Measurements from ENCODE around the gene ZNF526.
"Not testable (repeated sequence)": the region's sequence is repeated elsewhere in the genome, so short reads cannot be mapped to it uniquely, and the experiment has no call there.

ZNF526 gene

DNA sequence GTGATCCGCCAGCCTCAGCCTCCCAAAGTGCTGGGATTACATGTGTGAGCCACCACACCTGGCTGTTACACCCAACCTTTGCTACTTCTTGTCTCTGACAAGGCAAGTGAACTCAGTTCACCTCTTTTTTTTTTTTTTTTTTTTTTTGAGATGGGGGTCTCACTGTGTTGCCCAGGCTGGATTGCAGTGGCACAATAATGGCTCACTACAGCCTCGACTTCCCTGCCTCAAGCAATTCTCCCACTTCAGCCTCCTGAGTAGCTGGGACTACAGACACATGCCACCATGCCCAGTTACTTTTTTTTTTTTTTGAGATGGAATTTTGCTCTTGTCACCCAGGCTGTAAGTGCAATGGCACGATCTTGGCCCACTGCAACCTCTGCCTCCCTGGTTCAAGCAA, 37.7 kb downstream of the ZNF526 start:
- DNase-seq (ENCODE audit: low read depth in 2 of 2), result not testable (repeated sequence)

- DNase-seq (ENCODE audit: low read depth in 2 of 2), result no peak
Measured at GRCh38 chr19:42261763-42262162, 41.7 kb downstream of the ZNF526 start.

- DNase-seq (ENCODE audit: low read depth in 2 of 2), result not testable (repeated sequence)
Measured at GRCh38 chr19:42266105-42266504, 46.0 kb downstream of the ZNF526 start.

- DNase-seq (ENCODE audit: low read depth in 2 of 2), result not testable (repeated sequence)
Measured at GRCh38 chr19:42266928-42267603, 47.0 kb downstream of the ZNF526 start.

- DNase-seq (ENCODE audit: low read depth in 2 of 2), result no peak
Measured at GRCh38 chr19:42267644-42268141, 47.6 kb downstream of the ZNF526 start.

GRCh38 chr19:42268142-42268703, 48.1 kb downstream of the ZNF526 start:
- peak; percentile 98 to 99 for DNase-seq (ENCODE audit: low read depth in 2 of 2)

GRCh38 chr19:42268704-42269477, 48.8 kb downstream of the ZNF526 start, which contains the start of gene CIC:
CIC (plus strand) TSS chr19:42269252; CDS start chr19:42271784, 2,532 bp downstream.
- DNase-seq (ENCODE audit: low read depth in 2 of 2), result peak; percentile 100

- DNase-seq (ENCODE audit: low read depth in 2 of 2), result no peak
Measured at GRCh38 chr19:42269478-42270345, 49.6 kb downstream of the ZNF526 start.

GRCh38 chr19:42270346-42271044, 50.4 kb downstream of the ZNF526 start:
- DNase-seq (ENCODE audit: low read depth in 2 of 2), result no peak

DNA sequence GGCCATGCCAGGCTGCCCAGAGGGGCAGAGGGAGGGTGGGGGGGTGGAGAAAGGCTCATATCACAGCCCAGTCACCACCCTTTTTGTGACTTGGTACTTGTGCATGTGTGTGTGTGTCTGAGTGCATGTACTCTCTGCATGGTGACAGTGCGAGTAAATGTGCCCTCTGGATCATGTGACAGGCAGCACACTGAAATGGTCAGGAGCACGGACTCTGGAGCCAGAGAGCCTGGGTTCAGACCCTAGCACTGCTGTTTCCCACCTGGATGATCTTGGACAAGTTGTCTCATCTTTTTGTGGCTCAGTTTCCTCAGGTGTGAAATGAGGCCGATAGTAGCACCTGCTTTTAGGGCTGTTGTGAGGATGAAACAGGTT, 50.9 kb downstream of the ZNF526 start:
- no peak for DNase-seq (ENCODE audit: low read depth in 2 of 2)

DNA sequence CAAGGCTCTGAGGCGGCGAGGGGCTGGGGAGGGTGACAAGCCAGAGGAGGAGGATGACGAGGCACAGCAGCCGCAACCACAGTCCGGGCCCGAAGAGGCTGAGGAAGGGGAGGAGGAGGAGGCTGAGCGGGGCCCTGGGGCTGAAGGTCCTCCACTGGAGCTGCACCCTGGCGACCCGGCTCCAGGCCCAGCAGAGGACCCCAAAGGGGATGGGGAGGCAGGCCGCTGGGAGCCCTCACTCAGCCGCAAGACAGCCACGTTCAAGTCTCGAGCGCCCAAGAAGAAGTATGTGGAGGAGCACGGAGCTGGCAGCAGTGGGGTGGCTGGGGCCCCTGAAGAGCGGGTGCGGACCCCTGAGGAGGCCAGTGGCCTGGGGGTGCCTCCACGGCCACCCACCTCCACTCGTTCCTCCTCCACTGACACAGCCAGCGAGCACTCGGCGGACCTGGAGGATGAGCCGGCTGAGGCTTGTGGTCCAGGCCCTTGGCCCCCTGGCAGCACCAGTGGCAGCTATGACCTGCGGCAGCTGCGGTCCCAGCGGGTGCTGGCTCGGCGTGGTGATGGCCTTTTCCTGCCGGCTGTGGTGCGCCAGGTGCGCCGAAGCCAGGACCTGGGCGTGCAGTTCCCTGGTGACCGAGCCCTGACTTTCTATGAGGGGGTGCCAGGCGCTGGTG, 51.9 kb downstream of the ZNF526 start:
- DNase-seq (ENCODE audit: low read depth in 2 of 2), result no peak

- no peak for DNase-seq (ENCODE audit: low read depth in 2 of 2)
Measured at GRCh38 chr19:42272535-42272897, 52.4 kb downstream of the ZNF526 start.

DNA sequence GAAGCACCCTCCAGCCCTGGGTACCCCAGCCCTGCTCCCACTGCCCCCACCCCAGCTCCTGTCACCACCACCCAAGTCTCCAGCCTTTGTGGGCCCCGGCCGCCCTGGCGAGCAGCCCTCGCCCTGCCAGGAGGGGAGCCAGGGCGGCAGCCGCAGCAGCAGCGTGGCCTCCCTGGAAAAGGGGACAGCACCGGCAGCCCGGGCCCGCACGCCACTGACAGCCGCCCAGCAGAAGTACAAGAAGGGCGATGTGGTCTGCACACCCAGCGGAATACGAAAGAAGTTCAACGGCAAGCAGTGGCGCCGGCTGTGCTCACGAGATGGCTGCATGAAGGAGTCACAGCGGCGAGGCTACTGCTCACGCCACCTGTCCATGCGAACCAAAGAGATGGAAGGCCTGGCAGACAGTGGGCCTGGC, 52.9 kb downstream of the ZNF526 start:
- no peak for DNase-seq (ENCODE audit: low read depth in 2 of 2)

- no peak for DNase-seq (ENCODE audit: low read depth in 2 of 2)
Measured at GRCh38 chr19:42273407-42274064, 53.4 kb downstream of the ZNF526 start.

DNA sequence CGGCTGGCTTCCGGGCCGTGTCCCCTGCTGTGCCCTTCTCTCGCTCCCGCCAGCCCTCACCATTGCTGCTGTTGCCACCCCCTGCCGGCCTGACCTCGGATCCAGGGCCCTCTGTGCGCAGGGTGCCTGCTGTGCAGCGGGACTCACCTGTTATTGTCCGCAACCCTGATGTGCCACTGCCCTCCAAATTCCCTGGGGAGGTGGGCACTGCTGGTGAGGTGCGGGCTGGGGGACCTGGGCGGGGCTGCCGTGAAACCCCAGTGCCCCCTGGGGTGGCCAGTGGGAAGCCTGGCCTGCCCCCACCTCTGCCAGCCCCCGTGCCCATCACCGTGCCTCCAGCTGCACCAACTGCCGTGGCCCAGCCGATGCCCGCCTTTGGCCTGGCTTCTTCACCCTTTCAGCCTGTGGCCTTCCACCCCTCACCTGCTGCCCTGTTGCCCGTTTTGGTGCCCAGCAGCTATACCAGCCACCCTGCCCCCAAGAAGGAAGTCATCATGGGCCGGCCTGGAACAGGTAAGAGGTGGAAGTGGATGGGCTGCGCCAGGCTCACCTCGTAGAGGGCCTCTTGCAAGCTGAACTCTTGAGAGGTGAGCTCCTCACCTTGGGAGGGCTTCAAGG, 54.1 kb downstream of the ZNF526 start:
- DNase-seq (ENCODE audit: low read depth in 2 of 2), result no peak

GRCh38 chr19:42275103-42275502, 55.0 kb downstream of the ZNF526 start:
- DNase-seq (ENCODE audit: low read depth in 2 of 2), result no peak

DNA sequence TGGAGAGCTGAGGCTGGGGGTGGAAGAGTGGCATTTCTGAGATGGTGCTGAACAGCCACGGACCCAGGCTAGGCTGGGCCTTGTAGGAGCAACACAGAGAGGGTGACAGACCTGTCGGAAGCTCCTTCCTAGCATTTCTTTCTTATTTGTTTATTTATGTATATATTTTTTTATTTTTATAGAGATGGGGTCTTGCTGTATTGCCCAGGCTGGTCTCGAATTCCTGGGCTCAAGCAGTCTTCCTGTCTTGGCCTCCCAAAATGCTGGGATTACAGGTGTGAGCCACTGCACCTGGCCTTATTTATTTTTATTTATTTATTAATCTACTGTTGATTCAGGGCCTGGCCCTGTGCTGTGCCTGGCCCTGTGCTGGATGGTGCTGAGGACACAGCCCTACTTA, 55.4 kb downstream of the ZNF526 start:
- DNase-seq (ENCODE audit: low read depth in 2 of 2), result no peak

DNA sequence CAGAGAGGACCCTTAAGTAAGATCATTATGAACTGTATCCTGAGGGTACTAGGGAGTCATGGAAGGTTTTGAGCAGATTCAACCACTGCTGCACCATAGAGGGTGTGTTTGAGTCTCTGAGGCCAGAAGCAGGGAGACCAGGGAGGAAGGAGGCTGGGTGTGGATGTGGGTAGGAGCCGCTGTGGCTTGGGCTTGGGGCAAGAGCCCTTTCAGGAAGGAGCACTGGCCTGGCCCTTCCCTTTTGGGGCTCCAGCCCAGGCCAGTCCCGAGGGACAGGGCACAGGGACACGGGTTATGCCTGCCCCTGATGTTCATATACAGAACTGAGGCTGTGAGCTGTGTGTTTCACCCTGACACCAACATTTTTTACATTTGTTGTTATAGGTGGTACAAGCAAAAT, 56.2 kb downstream of the ZNF526 start:
- no peak for DNase-seq (ENCODE audit: low read depth in 2 of 2)

DNA sequence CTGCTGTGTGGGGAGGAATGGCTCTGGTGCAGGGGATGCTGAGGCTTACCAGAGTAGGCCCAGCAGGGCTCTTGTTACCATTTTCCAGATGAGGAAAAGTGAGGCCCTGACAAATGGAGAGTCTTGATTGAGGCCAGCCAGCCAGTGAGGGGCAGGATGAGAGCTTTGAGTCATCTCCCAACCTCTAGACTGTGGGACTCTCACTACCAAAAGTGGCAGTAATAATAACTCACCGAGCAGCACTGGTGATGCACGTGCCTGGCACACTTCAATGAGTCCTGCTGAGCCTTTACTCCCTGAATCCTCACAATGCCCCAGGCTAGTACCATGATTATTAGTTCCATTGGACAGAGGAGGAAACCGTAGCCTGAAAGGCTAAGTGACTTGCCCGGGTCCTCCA, 56.7 kb downstream of the ZNF526 start:
- no peak for DNase-seq (ENCODE audit: low read depth in 2 of 2)
